Adrenal gland (tissue), 5 donors: ENCODE measurements around the gene ATG10.

Experiments
- POLR2A ChIP-seq, 2 donors: fragments of 450-650 bp; IDR thresholded peaks; one replicate each; pipeline ENCODE4 v1.6.1; 2017; ENCODE audit warnings: antibody characterized with exemption in 2 of 2, mild to moderate bottlenecking in 2 of 2, moderate library complexity in 1 of 2
- TF ChIP-seq, protein P1 (sequence below), 6 experiments: fragments of 450-650 bp in 4 of 6; fragments of 200-600 bp in 2 of 6; sonication (generic) in 1 of 6; IDR thresholded peaks; 1 replicate in 5 of 6; 2 replicates in 1 of 6; pipeline versions ENCODE4 v1.5.1 to v1.8.0; 2016 to 2021; ENCODE audit warnings: antibody characterized with exemption in 6 of 6, mild to moderate bottlenecking in 2 of 6, moderate library complexity in 1 of 6
- donor health status: DM: no; HTN: no; CAD: no.

DNA sequence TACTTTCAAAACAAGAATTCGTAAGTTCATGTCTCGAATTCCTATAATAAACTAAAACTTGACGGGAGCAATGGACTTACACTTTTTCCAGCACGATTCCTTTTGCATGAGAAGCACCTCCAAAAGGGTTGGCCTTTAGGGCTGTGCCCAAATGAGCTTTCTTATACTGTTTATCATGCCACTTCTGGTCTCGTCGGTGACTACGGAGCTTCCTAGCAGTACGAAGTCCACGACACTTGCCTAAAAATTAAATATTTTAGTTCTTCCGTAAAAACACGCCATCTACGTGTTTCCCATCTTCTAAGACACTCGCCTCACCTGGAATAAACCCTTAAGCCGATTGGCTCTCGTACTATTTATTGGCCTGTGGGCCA is 305.8 kb downstream of the ATG10 start:
- TF ChIP-seq, protein P1, sequence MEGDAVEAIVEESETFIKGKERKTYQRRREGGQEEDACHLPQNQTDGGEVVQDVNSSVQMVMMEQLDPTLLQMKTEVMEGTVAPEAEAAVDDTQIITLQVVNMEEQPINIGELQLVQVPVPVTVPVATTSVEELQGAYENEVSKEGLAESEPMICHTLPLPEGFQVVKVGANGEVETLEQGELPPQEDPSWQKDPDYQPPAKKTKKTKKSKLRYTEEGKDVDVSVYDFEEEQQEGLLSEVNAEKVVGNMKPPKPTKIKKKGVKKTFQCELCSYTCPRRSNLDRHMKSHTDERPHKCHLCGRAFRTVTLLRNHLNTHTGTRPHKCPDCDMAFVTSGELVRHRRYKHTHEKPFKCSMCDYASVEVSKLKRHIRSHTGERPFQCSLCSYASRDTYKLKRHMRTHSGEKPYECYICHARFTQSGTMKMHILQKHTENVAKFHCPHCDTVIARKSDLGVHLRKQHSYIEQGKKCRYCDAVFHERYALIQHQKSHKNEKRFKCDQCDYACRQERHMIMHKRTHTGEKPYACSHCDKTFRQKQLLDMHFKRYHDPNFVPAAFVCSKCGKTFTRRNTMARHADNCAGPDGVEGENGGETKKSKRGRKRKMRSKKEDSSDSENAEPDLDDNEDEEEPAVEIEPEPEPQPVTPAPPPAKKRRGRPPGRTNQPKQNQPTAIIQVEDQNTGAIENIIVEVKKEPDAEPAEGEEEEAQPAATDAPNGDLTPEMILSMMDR (IDR thresholded peaks at IDR 0.05) = no peak
- TF ChIP-seq POLR2A (IDR thresholded peaks at IDR 0.05) = no peak
